ENCODE measurements around the gene SDS.

Gene SDS

DNA sequence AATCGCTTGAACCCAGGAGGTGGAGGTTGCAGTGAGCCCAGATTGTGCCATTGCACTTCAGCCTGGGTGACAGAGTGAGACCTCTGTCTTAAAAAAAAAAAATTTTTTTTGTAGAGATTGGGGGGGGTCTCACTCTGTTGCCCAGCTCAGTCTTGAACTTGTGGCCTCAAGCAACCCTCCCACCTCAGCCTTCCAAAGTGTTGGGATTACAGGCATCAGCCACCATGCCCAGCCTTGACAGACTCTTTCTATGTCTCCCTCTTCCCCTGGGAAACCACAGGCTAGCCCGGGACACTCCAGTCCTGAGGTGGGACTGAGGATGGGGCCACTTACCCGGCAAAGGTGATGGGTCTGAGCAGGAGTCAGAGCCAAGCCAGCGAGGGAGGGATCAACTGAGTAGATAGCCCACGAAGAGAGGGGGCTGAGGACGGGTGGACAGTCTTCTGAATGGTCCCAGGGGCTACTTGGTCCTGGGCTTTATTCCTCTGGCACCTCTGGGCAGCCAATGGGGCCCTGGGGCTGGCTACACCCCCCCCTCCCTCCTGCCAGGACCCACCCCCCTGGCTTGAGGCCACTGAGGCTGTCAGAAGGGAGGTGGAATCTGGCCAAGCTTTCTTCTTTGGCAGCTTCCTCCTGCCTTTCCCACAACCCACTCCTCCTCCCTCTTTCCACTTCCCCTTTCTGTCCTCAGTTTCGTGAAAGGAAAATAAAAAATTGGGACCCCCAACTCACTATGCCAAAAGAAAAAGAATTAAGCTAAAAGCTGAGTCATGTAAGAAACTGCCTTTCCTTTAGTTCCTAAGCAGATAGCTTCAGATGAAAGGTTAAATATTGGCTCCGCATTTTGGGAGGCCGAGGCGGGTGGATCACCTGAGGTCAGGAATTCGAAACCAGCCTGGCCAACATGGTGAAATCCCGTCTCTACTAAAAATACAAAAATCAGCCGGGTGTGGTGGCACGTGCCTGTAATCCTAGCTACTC lies at the start of gene SDS:
Gene SDS (minus strand): TSS at position 453 of the 981 bp plus-strand sequence. CDS start 4,179 bp downstream, outside the sequence.
- DNase-seq = no peak

GRCh38 chr12:113453330-113453729 lies 49.6 kb upstream of the SDS start:
- no peak for DNase-seq

DNA sequence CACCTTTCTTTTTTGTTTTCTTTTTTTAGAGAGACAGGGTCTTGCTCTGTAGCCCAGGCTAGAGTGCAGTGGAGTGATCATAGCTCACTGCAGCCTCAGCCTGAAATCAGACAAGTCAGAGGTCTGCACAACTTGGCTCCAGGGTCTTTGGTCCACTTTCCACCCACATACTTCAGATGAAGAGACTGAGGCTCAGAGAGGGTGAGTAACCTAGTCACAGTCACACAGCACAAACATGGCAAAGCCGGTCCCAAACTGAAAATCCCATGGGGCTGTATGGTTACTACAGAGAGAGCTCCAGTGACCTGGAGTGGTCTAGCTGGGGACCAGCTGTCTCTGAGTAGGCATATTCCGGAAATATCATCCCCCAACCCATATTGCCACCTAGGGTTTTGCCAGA lies 48.8 kb upstream of the SDS start:
- no peak for DNase-seq

DNA sequence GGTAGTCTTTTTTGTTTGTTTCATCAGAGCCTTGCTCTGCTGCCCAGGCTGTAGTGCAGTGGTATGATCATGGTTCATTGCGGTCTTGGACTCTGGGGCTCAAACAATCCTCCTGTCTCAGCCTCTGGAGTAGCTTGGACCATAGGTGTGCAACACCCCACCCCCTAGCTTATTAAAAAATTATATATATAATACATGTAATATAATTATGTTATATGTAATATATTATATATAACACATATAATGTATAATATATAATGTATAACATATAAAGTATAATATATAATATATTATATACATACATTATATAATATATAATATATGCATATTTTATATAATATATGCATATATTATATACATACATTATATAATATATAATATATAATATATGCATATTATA lies 46.2 kb upstream of the SDS start:
- no peak for DNase-seq

- DNase-seq = no peak
Measured at GRCh38 chr12:113449299-113449698, 45.6 kb upstream of the SDS start.

GRCh38 chr12:113448873-113449272 lies 45.2 kb upstream of the SDS start:
- DNase-seq = no peak

GRCh38 chr12:113445544-113446171 lies 42.0 kb upstream of the SDS start:
- DNase-seq = no peak

- DNase-seq = no peak
Measured at GRCh38 chr12:113443030-113443539, 39.4 kb upstream of the SDS start.

DNA sequence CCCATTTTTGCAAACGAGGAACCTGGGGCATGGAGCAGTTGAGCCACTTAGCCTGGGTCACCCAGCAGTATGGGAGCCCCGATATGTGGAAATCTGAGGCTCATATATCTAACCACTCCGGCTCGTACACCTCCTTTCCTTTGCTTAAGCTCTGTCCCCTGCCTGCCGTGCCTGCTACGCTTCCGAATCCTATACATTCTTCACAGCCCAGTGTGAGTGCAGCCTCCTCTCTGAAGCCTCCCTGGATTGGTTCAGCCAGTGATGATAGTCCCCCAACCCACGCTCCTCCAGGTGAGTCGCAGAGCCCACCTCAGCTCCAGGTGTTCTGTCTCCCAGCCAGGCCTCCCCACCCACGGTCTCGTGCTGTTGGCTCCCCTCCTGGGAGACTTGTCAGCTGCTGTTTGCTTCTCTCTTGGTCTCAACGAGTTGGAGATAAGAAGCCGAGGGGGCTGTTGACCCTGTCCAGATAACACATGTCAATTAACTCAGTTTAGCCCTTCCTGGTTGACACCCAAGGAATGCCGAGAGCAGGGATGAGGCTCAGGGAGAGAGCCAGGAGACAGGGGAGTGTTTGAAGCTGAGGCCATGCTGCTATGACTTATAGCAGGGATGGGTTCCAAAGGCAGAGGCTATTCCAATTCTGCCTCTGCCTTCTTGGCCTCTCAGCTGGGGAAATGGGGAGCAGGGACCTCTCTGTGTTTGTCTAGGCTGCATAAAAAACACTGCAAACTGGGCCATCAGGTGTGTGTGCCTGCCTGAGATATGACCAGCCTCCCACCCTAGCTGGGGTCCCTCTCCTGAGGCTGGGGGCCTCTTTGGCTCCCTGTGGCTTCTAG lies 37.5 kb upstream of the SDS start:
- DNase-seq = no peak

DNA sequence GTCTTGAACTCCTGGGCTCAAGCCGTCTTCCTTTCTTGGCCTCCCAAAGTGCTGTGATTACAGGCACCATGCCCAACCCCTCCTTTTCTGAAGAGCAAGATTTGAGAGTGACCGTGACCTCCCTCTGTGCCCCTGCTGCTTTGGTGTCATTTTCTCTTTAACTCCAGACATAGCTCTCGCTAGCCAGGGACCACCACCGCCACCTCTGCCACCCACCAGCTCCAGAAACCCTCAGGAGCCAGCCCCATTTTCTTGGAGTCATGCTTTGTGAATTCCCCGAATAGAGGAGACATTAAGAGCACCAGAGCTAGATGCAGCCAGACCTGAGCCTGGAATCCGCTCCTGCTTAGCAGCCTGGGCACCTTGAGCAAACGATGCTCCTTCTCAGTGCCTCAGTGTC lies 36.6 kb upstream of the SDS start:
- no peak for DNase-seq

- no peak for DNase-seq
Measured at GRCh38 chr12:113439606-113440030, 35.9 kb upstream of the SDS start.

GRCh38 chr12:113439301-113439597 lies 35.6 kb upstream of the SDS start:
- DNase-seq = no peak

DNA sequence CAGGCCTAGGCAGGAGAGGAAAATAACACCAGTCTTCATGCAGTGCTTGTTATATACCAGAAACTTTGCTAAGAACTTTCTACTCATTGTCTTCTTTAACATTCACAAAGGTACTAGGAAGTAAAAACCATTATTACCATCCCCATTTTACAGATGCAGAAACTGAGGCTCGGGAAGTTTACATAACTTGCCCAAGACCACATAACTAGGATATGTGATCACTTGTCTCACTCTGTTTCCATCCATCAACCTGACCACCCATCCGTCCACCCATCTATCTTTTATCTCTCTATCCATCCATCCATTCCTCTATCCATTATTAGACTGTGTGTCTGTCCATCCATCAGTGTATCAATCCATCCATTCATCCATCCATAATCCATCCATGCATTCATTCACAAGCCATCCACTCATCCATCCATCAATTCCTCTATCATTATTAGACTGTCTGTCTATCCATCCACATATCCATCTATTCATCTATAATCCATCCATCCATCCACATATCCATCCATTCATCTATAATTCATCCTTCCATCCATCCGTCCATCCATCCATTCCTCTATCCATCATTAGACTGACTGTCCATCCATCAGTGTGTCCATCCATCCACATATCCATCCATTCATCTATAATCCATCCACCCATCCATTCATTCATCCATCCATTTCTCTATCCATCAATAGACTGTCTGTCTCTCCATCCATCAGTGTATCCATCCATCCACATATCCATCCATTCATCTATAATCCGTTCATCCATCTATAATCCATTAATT lies 35.0 kb upstream of the SDS start:
- no peak for DNase-seq

DNA sequence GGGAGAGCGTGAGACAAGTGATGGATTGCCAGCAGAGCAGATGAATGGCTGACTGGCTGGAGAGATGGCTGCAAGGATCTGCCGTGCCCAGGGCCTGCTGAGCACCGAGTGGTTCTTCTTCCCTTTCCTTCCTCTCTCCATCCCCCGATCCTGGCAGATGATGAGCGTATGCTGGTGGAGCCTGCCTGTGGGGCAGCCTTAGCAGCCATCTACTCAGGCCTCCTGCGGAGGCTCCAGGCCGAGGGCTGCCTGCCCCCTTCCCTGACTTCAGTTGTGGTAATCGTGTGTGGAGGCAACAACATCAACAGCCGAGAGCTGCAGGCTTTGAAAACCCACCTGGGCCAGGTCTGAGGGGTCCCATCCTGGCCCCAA lies 34.0 kb upstream of the SDS start:
- no peak for DNase-seq

GRCh38 chr12:113436993-113437728 lies 33.5 kb upstream of the SDS start:
- no peak for DNase-seq

DNA sequence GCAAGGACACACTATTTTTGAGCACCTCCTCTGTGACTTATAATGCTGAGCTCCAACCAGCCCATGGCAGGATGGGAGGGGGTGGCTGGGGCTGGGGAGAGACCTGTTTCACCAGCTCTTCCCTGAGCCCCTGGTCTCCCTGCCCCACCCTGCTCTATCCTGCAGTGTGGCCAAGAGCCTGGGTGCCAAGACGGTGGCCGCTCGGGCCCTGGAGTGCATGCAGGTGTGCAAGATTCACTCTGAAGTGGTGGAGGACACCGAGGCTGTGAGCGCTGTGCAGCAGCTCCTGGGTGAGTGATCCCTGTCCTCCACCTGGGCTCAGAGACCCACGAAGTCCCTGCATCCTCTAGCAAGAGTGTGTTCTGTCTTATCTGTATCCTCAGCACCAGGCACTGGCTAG lies 32.9 kb upstream of the SDS start:
- DNase-seq = no peak

- DNase-seq = no peak
Measured at GRCh38 chr12:113435367-113435766, 31.7 kb upstream of the SDS start.

DNA sequence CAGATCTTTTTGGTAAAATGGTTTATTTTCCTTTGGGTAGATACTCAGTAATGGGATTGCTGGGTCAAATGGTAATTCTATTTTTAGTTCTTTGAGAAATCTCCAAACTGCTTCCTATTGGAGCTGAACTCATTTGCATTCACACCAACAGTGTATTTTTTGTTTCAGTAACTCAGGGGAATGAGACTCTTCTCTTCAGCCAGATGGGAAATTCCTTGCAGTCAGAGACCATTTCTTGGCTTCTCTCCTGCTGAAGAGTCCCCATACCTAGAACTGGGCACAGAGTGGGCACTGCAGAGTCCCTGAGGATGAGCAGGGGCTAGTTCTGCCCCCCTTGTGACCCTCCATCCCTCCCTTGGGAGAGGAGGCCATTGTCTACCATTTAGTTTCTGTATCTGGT lies 29.3 kb upstream of the SDS start:
- no peak for DNase-seq

- DNase-seq = no peak
Measured at GRCh38 chr12:113428482-113428881, 24.8 kb upstream of the SDS start.

- DNase-seq = no peak
Measured at GRCh38 chr12:113427882-113428281, 24.2 kb upstream of the SDS start.

GRCh38 chr12:113425960-113426453 lies 22.3 kb upstream of the SDS start:
- DNase-seq = no peak
